Jurkat, Clone E6-1 (cell line): Measurements from ENCODE around the gene METTL15.
"Not testable (repeated sequence)": the region's sequence is repeated elsewhere in the genome, so short reads cannot be mapped to it uniquely, and the experiment has no call there.

Experiments used
- DNase-seq: peaks from one replicate; pipeline ENCODE4 v3.0.0-alpha.2; 2011; ENCODE audit warnings: low read depth, low spot score
- H3K4me3 ChIP-seq: 2 replicates; pipeline ENCODE4 v1.5.1; 2011; ENCODE audit warnings: mild to moderate bottlenecking, low read length, control low read depth, moderate library complexity

Gene METTL15

DNA sequence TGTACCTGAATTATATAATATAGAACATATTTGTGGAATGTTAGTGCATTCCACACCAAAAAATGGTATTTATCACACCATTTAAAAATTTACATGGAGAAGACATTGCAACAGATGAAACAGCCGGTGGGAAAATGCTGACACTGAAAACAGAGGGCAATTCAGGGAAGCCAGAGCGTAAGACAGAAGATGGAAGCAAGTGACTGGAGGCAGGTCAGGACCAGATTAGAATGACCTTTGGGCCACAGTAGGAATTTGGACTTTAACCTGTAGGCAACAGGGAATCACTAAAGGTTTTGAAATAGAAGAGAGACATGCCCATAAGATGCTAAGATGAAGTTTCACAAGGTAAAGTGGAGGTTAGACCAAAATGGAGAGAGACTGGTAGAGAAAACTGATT lies 60.5 kb downstream of the METTL15 start:
- DNase-seq = no peak
- no peak overlapping the region for H3K4me3 ChIP-seq

DNA sequence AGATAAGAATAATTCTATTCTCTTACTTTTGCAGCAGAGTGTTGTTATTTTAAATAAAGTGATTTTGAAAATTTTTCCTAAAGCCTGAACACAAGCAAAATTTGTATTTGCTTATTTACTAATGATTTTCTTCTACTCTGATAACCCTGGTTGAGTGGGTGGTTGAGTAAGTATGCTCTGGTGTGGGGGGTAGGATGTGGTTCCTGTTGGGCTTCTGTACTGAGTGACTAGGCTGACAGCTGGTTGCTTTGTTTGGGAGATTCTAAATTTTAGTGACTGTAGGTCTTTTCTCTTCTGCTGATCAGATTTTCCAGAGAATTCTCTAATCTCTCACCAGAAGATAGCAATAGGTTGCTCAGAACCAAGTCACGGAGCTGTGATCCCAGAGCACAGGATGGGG lies 61.6 kb downstream of the METTL15 start:
- no peak overlapping the region for H3K4me3 ChIP-seq
- peak; percentile 26 for DNase-seq

DNA sequence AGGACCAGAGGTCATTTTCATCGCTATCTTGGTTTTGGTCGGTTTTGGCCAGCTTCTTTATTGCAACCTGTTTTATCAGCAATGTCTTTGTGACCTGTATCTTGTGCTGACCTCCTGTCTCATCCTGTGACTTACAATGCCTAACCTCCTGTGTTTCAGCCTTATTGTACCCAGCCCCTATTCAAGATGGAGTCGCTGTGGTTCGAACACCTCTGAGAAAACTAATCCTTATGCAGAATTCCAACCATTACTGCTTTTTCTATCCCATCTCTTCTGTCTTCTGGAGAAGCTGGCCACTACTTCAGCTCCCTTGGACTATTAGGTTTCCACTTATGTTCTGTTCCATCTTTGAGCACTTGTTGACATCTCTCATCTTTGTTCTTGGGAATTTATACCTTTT lies 62.6 kb downstream of the METTL15 start:
- H3K4me3 ChIP-seq = no peak overlapping the region
- DNase-seq = no peak

- H3K4me3 ChIP-seq = no peak overlapping the region
- DNase-seq = no peak
Observed at GRCh38 chr11:28176351-28176750, 68.2 kb downstream of the METTL15 start.

DNA sequence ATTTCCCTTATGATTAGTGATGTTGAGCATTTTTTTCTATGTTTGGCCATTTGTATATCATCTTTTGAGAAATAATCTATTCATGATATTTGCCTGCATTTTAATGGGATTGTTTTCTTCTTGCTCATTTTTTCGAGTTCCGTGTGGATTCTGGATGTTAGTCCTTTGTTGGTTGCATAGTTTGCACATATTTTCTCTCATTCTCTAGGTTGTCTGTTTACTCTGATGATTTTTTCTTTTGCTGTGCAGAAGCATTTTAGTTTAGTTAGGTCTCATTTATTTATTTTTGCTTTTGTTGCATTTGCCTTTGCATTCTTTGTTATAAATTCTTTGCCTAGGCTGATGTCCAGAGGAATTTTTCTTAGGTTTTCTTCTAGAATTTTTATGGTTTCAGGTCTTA lies 87.3 kb downstream of the METTL15 start:
- no peak overlapping the region for H3K4me3 ChIP-seq
- DNase-seq = no peak

- DNase-seq = no peak
Observed at GRCh38 chr11:28209906-28210305, 101.7 kb downstream of the METTL15 start.

DNA sequence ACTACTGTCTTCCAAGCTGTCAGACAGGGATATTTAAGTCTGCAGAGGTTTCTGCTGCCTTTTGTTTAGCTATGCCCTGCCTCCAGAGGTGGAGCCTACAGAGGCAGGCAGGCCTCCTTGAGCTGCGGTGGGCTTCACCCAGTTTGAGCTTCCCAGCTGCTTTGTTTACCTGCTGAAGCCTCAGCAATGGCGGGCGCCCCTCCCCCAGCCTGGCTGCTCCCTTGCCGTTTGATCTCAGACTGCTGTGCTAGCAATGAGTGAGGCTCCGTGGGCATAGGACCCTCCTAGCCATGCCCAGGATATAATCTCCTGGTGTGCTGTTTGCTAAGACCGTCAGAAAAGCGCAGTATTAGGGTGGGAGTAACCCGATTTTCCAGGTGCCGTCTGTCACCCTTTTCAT lies 113.9 kb downstream of the METTL15 start:
- H3K4me3 ChIP-seq, DNase-seq: not testable (repeated sequence)

More at GRCh38 chr11:28209906-28210305, 101.7 kb downstream of the METTL15 start:
- no peak overlapping the region for H3K4me3 ChIP-seq

- no peak for DNase-seq
- no peak overlapping the region for H3K4me3 ChIP-seq
Observed at GRCh38 chr11:28223577-28223976, 115.4 kb downstream of the METTL15 start.

GRCh38 chr11:28223994-28224393 lies 115.8 kb downstream of the METTL15 start:
- DNase-seq = no peak
- H3K4me3 ChIP-seq = no peak overlapping the region

DNA sequence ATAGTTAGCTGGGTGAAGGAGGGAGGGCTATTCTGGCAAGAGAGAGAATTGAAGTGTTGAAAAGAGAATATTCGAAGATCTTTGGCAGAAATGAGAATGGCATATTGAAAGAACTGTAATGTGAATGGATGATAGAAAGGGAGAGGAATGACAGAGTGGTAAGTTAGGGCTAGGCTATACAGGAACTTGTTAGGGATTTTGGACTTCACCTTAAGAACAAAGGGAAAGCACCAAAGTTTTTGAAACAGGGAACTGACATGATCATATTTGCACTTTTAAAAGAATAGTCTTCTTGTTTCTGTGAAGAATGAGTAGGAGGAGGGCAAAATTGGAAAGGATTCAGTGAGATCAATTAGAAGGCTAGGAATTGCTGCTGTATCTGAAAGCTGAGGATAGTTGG lies 119.3 kb downstream of the METTL15 start:
- H3K4me3 ChIP-seq = no peak overlapping the region
- no peak for DNase-seq

DNA sequence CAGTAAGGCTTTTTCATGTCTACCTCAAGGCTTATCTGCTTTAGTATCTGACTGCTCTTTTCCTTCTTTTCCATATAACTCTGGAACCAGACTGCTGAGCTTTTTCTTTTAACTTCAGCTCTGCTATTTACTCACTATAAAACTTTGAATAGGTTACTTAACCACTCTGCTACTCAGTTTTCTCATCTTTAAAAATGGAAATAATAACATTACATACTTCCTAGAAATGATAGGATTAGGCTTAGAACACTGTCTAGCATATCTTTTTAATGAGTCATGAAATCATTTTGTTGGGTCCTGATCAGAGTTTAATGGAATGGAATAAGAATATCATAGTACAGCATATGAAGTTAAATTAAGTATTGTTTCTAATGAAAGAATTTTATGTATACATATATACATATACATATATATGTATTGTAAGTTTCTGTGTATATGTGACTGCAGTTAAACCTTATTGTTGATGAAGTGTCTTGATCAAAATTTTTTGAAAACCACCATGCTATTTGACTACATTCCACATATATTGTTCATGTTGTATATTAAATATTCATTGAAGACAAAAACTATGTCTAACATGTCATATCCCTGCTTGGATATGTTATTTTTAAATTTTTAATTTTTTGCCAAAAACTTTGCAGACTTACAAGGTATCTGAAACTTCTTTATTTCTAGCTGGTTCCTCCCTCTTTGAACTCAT lies 120.2 kb downstream of the METTL15 start:
- DNase-seq = no peak
- no peak overlapping the region for H3K4me3 ChIP-seq

- no peak for DNase-seq
- no peak overlapping the region for H3K4me3 ChIP-seq
Observed at GRCh38 chr11:28231475-28231874, 123.3 kb downstream of the METTL15 start.

GRCh38 chr11:28232649-28233048 lies 124.5 kb downstream of the METTL15 start:
- no peak for DNase-seq
- H3K4me3 ChIP-seq = no peak overlapping the region

GRCh38 chr11:28241760-28242159 lies 133.6 kb downstream of the METTL15 start:
- DNase-seq = no peak
- no peak overlapping the region for H3K4me3 ChIP-seq

DNA sequence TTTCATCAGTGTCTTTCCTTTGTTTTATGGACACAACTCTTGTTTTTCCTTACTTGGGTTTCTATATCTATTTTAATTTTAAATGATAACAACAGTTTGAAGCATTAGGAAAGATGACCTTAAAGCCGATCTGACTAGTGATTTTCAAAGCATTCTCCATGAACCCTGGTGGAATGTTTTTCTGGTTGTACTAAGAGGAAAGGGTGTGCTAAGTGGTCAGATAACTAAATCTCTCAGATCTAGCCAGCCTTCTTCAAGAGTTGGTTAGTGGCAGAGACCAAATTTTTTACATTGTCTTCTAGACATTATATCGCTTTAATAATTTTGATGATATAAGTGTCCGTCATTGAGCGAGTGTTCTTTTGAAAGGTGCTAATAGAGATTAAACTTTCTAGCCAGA lies 134.4 kb downstream of the METTL15 start:
- no peak overlapping the region for H3K4me3 ChIP-seq
- DNase-seq = no peak

DNA sequence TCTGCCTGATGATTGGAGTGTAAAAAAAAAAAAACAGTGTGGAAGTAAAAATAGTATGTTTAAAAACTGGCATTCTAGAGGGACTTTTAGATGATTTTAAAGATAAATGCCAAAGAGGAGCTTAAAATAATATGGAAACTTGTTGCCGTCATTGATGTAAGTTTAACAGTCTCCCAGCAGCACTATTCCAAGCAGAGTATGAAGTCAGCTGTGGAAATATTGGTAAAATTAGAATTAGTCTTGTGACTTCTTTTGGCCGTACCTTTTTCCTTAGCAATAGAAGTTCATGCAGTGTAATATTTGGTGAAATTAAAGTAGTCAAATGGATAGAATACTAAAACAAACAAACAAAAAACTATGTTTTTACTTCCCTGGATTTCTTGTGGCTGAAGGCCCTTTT lies 134.9 kb downstream of the METTL15 start:
- no peak overlapping the region for H3K4me3 ChIP-seq
- DNase-seq = no peak

- H3K4me3 ChIP-seq = no peak overlapping the region
- DNase-seq = no peak
Observed at GRCh38 chr11:28243581-28243980, 135.4 kb downstream of the METTL15 start.

DNA sequence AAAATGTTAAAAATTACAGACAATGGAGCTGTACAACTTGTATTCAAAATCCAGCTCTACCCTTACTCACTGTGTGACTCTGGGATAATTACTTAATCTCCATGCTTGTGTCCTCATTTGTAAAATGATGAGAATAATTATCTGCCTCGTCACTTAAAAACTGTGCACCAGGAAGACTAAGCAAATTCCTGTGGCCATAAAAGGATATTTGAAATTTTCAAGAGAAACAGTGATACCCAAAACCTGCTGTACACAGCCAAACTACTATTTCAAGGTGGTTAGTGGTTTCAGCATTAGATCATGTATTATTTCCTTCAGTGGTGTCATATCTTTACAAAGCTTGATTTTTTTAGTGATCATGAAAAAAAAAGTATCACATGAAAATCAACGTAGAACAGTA lies 136.9 kb downstream of the METTL15 start:
- no peak for DNase-seq
- H3K4me3 ChIP-seq = no peak overlapping the region

DNA sequence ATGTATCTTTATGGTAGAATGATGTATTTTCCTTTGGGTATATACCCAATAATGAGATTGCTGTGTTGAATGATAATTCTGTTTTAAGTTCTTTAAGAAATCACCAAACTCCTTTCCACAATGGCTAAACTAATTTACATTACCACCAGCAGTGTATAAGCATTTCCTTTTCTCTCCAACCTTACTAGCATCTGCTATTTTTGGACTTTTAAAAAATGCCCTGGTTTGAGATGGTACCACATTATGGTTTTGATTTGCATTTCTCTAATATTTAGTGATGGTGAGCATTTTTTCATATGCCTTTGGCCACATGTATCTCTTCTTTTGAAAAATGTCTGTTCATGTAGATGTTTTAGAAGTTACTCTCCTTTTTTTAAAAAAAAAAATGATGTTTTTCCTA lies 142.0 kb downstream of the METTL15 start:
- no peak overlapping the region for H3K4me3 ChIP-seq
- no peak for DNase-seq

GRCh38 chr11:28251257-28251656 lies 143.1 kb downstream of the METTL15 start:
- no peak for DNase-seq
- H3K4me3 ChIP-seq = no peak overlapping the region

DNA sequence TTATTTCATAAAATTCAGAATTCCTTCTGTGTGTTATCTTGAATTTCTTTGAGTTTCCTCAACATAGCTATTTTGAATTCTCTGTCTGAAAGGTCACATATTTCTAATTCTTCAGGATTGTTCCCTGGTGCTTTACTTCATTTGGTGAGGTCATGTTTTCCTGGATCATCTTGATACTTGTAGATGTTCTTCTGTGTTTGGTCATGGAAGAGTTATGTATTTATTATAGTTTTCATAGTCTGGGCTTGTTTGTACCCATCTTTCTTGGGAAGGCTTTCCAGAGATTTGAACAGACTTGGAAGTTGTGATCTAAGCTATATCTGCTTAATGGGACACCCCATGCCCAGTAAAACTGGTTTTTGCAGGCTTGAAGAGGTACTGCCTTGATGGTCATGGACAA lies 149.6 kb downstream of the METTL15 start:
- no peak overlapping the region for H3K4me3 ChIP-seq
- DNase-seq = no peak
